HG03064 (cell line): ENCODE results near the gene COQ8A.

Experiments used
- ATAC-seq: cut with Tn5 transposase; IDR thresholded peaks from one replicate; pipeline ENCODE4 v1.9.1; 2021; ENCODE audit warnings: low read depth; ENCODE audit not compliant: unreplicated experiment

COQ8A gene

GRCh38 chr1:226940029-226940805, at the start of gene COQ8A:
Gene COQ8A, plus strand, starts transcription at chr1:226940294. Its CDS starts 21,092 bp downstream, at chr1:226961386.
- ATAC-seq = peak; percentile 93

GRCh38 chr1:226890331-226891108, 49.6 kb upstream of the COQ8A start:
- ATAC-seq = no peak

- no peak for ATAC-seq
Observed at GRCh38 chr1:226891346-226891745, 48.7 kb upstream of the COQ8A start.

- no peak for ATAC-seq
Observed at GRCh38 chr1:226891846-226892523, 48.1 kb upstream of the COQ8A start.

GRCh38 chr1:226892524-226892875, 47.6 kb upstream of the COQ8A start:
- no peak for ATAC-seq

GRCh38 chr1:226893936-226894335, 46.2 kb upstream of the COQ8A start:
- ATAC-seq = no peak

GRCh38 chr1:226894826-226895225, 45.3 kb upstream of the COQ8A start:
- ATAC-seq = no peak

GRCh38 chr1:226895644-226896043, 44.5 kb upstream of the COQ8A start:
- ATAC-seq = no peak

- ATAC-seq = no peak
Observed at GRCh38 chr1:226898246-226898645, 41.8 kb upstream of the COQ8A start.

- no peak for ATAC-seq
Observed at GRCh38 chr1:226901421-226901820, 38.7 kb upstream of the COQ8A start.

- ATAC-seq = no peak
Observed at GRCh38 chr1:226902601-226903000, 37.5 kb upstream of the COQ8A start.

GRCh38 chr1:226903819-226904716, 36.0 kb upstream of the COQ8A start:
- ATAC-seq = no peak

- no peak for ATAC-seq
Observed at GRCh38 chr1:226904772-226905171, 35.3 kb upstream of the COQ8A start.

- no peak for ATAC-seq
Observed at GRCh38 chr1:226908419-226908818, 31.7 kb upstream of the COQ8A start.

GRCh38 chr1:226908913-226909312, 31.2 kb upstream of the COQ8A start:
- ATAC-seq = no peak

GRCh38 chr1:226912587-226913176, 27.4 kb upstream of the COQ8A start:
- peak; percentile 65 for ATAC-seq

GRCh38 chr1:226915672-226915995, 24.5 kb upstream of the COQ8A start:
- ATAC-seq = peak; percentile 25

- no peak for ATAC-seq
Observed at GRCh38 chr1:226916497-226916896, 23.6 kb upstream of the COQ8A start.

GRCh38 chr1:226919587-226919986, 20.5 kb upstream of the COQ8A start:
- ATAC-seq = no peak

- no peak for ATAC-seq
Observed at GRCh38 chr1:226919995-226920394, 20.1 kb upstream of the COQ8A start.
